Nephron progenitor cell (in vitro differentiated cells): Measurements from ENCODE around the gene RGL2.

Source experiments
- DNase-seq: peaks from one replicate; pipeline ENCODE4 v3.0.0; 2021
- H3K27ac Mint-ChIP-seq: 2 replicates; pipeline ENCODE4 v1.8.0; 2021; ENCODE audit warnings: mild to moderate bottlenecking, moderate library complexity, mixed read lengths
- H3K27me3 Mint-ChIP-seq: 2 replicates; pipeline ENCODE4 v1.8.0; 2021; ENCODE audit warnings: mild to moderate bottlenecking, low read depth, mixed read lengths; ENCODE audit not compliant: poor library complexity
- H3K36me3 Mint-ChIP-seq: 2 replicates; pipeline ENCODE4 v1.8.0; 2021; ENCODE audit warnings: low read depth, mixed read lengths
- H3K4me1 Mint-ChIP-seq: 2 replicates; pipeline ENCODE4 v1.8.0; 2021; ENCODE audit warnings: mixed read lengths
- H3K4me3 Mint-ChIP-seq: 2 replicates; pipeline ENCODE4 v1.8.0; 2021; ENCODE audit warnings: mild to moderate bottlenecking, moderate library complexity, mixed read lengths
- H3K9me3 Mint-ChIP-seq: 2 replicates; pipeline ENCODE4 v1.8.0; 2021; ENCODE audit warnings: mild to moderate bottlenecking, moderate library complexity, mixed read lengths
- TF ChIP-seq, protein P1 (sequence below): fragments of 200-600 bp; sonication (generic); IDR thresholded peaks from 2 replicates; pipeline ENCODE4 v1.5.0; 2021; ENCODE audit warnings: antibody characterized with exemption

RGL2 gene

DNA sequence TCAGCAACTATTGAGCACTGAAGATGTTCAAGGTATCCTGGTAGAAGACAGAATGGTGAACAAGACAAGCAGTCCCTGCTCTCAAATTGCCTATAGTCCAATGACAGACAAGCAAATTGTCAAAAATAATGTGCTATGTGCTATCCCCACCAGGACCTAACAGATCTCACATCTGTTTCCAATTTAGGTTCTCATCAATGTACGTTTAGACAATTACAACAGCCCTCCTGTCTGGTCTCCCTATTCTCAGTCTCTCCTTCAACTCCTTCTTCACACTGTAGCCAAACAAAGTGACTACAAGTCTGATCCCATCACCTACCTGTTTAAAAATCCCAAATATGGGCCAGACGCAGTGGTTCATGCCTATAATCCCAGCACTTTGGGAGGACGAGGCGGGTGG is 7.6 kb upstream of the RGL2 start:
- Mint-ChIP-seq H3K4me3 (no peak overlapping the region), H3K27me3 (peaks cover 20% of the 10 kb centered on the region), H3K27ac (peak overlapping the region; percentile 33), H3K9me3 (no peaks in the 10 kb centered on the region), H3K4me1 (peaks cover 5% of the 10 kb centered on the region), H3K36me3 (no peaks in the 10 kb centered on the region)
- TF ChIP-seq, protein P1, sequence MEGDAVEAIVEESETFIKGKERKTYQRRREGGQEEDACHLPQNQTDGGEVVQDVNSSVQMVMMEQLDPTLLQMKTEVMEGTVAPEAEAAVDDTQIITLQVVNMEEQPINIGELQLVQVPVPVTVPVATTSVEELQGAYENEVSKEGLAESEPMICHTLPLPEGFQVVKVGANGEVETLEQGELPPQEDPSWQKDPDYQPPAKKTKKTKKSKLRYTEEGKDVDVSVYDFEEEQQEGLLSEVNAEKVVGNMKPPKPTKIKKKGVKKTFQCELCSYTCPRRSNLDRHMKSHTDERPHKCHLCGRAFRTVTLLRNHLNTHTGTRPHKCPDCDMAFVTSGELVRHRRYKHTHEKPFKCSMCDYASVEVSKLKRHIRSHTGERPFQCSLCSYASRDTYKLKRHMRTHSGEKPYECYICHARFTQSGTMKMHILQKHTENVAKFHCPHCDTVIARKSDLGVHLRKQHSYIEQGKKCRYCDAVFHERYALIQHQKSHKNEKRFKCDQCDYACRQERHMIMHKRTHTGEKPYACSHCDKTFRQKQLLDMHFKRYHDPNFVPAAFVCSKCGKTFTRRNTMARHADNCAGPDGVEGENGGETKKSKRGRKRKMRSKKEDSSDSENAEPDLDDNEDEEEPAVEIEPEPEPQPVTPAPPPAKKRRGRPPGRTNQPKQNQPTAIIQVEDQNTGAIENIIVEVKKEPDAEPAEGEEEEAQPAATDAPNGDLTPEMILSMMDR = no peak
- DNase-seq = no peak

DNA sequence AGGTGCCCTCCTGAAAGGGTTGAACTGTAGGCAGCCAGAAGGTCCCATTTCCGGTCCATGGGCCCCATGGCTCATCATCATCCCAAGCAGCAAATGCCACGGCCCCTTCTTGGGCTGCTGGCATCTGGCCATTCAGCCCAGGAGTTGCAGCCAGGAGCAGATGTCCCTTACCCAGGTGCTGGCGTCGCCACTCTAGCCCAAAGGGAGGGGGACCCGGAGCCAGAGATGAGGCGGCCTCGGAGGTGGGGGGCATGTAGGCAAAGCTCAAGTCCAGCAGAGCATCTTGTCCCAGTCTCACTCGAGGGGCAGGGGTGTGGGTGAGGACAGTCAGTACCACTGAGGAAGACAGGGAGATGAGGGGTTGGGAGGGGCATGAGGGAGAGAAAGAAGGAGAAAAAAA is 6.3 kb upstream of the RGL2 start:
- no peak for DNase-seq

DNA sequence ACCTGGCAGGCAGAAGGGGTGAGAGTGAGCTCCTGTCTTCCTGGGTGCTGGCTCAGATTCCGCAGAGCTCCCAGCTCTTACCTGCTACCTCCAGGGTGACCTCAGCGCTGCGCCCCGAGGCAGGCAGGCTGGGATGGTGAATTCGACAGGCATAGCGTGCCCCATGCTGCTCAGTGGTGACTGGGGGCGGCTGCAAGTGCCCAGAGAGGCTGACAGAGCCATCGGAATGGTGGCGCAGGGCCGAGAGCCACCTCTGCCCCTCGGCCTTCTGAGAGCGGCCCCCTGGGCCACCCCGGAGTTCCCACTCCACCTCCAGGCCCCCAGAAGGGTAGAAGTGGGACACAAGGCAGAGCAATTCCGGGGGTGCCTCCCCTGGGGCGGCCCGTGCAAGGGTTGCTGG is 5.5 kb upstream of the RGL2 start:
- Mint-ChIP-seq H3K4me1 (peaks cover 23% of the 10 kb centered on the region), H3K27ac (no peak overlapping the region), H3K36me3 (no peaks in the 10 kb centered on the region), H3K27me3 (peaks cover 3% of the 10 kb centered on the region), H3K9me3 (no peaks in the 10 kb centered on the region), H3K4me3 (no peak overlapping the region)
- DNase-seq = no peak
- TF ChIP-seq, protein P1 = no peak

More for the DNA sequence above, 6.3 kb upstream of the RGL2 start:
- Mint-ChIP-seq H3K9me3 (no peaks in the 10 kb centered on the region), H3K4me1 (peaks cover 14% of the 10 kb centered on the region), H3K4me3 (no peak overlapping the region), H3K36me3 (no peaks in the 10 kb centered on the region), H3K27me3 (peaks cover 7% of the 10 kb centered on the region), H3K27ac (no peak overlapping the region)
- TF ChIP-seq, protein P1 = no peak

DNA sequence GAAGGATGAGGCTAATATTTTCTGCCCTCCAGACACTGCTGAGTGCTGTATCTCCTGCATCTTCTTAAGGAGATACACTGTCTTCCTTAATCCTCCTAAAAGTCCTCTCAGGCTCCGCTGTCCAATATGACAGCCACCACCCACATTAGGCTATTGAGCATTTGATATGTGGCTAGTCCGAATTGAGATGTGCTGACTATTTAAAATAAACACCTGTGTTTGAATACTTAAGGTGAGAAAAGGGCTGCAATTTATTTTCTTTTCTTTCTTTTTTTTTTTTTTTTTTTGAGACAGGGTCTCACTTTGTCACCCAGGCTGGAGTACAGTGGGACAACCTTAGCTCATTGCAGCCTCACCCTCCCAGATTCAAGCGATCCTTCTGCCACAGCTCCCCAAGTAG is 3.1 kb upstream of the RGL2 start:
- H3K4me3 Mint-ChIP-seq = peak overlapping the region; percentile 98

DNA sequence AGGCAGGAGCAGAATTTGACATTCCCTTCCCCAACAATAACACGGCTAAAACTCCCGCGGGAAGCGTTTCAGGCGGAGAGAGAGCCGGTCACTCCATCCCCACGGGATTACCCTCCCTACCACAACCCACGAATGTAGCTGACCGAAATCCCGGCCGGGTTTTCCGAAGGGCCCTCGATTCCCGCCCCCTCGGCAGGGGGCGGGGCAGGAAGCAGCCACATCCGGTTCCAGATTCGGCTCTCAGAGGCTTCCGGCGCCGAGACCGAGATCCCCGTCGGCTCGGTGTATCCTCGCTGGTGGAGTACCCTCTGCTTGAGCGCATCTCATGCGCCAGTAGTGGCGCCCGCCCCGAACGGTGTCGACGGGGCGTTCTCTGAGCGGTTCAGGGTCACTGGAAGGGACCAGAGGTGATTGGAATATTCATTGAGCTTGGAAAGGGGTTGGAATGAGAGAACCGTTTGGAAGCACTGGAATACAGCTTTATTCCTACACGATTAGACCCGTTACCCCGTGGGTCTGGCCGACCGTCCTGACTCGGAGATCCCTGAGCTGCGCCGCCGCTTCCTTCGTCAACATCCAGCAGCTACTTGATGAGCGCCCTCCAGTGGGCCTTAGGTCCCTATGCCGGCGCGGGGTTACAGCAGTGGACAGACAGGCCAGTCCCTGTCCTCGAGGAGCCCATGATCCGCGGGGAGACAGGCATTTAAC is 649 bp upstream of the RGL2 start:
- H3K4me1 Mint-ChIP-seq = peaks cover 43% of the 10 kb centered on the region

More for the DNA sequence above, 3.1 kb upstream of the RGL2 start:
- Mint-ChIP-seq H3K27me3 (peaks cover 3% of the 10 kb centered on the region), H3K9me3 (no peaks in the 10 kb centered on the region), H3K36me3 (no peaks in the 10 kb centered on the region), H3K4me1 (peaks cover 29% of the 10 kb centered on the region), H3K27ac (no peak overlapping the region)
- TF ChIP-seq, protein P1 = no peak
- DNase-seq = no peak

More for the DNA sequence above, 649 bp upstream of the RGL2 start:
- H3K36me3 Mint-ChIP-seq = no peaks in the 10 kb centered on the region
- peak overlapping the region; percentile 98 for H3K4me3 Mint-ChIP-seq
- peak overlapping the region; percentile 99 for H3K27ac Mint-ChIP-seq
- DNase-seq = peak; percentile 91
- H3K9me3 Mint-ChIP-seq = no peaks in the 10 kb centered on the region
- TF ChIP-seq, protein P1 = peak; percentile 61
- peaks cover 3% of the 10 kb centered on the region for H3K27me3 Mint-ChIP-seq
